ENCODE data around the gene RABGEF1. TPM values are rescaled to one million over a fixed set of nuclear protein-coding genes. Genes with fewer than 3 reads are reported as not detected.
"Not testable (repeated sequence)": the region's sequence is repeated elsewhere in the genome, so short reads cannot be mapped to it uniquely, and the experiment has no call there.

RABGEF1 gene
- total RNA-seq, 2 donors from 2014 or later = 19.1 to 25.1 TPM

DNA sequence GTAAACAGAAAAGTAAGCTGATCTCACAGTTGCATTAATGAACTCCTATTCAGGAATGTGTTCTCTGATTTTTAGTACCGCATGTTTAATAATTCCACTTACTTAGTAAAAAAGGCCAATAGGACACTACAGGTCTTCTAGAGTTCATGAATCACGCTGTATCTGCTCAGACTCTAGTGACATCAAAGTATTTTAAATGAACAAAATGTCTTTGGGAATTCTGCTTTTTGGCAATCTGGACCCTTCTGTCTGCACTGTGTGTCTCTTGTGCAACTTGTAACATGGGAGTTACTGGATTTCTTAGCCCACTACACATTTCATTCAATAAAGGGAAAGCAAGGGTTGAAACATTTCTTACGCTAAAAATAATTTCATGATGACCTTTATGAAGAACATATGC is 50.2 kb downstream of the RABGEF1 start:
- no peak for DNase-seq
- TF ChIP-seq, protein P1, sequence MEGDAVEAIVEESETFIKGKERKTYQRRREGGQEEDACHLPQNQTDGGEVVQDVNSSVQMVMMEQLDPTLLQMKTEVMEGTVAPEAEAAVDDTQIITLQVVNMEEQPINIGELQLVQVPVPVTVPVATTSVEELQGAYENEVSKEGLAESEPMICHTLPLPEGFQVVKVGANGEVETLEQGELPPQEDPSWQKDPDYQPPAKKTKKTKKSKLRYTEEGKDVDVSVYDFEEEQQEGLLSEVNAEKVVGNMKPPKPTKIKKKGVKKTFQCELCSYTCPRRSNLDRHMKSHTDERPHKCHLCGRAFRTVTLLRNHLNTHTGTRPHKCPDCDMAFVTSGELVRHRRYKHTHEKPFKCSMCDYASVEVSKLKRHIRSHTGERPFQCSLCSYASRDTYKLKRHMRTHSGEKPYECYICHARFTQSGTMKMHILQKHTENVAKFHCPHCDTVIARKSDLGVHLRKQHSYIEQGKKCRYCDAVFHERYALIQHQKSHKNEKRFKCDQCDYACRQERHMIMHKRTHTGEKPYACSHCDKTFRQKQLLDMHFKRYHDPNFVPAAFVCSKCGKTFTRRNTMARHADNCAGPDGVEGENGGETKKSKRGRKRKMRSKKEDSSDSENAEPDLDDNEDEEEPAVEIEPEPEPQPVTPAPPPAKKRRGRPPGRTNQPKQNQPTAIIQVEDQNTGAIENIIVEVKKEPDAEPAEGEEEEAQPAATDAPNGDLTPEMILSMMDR (IDR thresholded peaks at IDR 0.05) = no peak
- intact Hi-C loops (cut with DNase I) = no loop called here
- H3K9ac ChIP-seq (ENCODE audit: low read depth in 2 of 2, low read length in 2 of 2) = no peak overlapping the region
- no peaks in the 10 kb centered on the region for H3K27me3 ChIP-seq
- H3K9me3 ChIP-seq = no peaks in the 10 kb centered on the region
- H3K4me3 ChIP-seq = no peak overlapping the region
- H3K4me1 ChIP-seq = no peaks in the 10 kb centered on the region
- H3K27ac ChIP-seq = no peak overlapping the region
- H3K36me3 ChIP-seq = no peaks in the 10 kb centered on the region

DNA sequence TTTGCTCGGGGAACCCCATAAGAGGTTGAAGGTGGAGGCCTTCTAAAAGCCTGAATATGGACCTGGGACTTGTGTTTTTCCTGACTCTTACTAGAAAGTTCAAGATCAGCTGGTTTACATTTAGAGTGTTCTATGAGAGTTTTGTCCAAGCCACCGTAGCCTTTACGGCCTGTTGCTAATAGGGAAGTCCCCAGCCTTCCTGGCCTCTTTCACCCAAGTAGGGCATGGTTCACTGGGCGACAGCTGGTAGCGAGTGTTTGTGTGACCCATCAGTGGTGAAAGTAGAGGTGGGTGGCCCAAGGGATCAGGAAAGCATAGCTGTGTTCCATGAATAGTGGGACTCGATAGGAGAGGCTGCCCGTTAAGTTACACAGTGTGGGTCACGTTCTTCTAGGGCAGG is 60.1 kb downstream of the RABGEF1 start:
- TF ChIP-seq, protein P1 (IDR thresholded peaks at IDR 0.05) = no peak
- no peaks in the 10 kb centered on the region for H3K27me3 ChIP-seq
- DNase-seq = no peak
- intact Hi-C loops (cut with DNase I) = no loop called here
- H3K4me1 ChIP-seq = no peaks in the 10 kb centered on the region
- no peak overlapping the region for H3K9ac ChIP-seq (ENCODE audit: low read depth in 2 of 2, low read length in 2 of 2)
- H3K4me3 ChIP-seq = no peak overlapping the region
- H3K36me3 ChIP-seq = peaks cover 6% of the 10 kb centered on the region
- no peaks in the 10 kb centered on the region for H3K9me3 ChIP-seq
- no peak overlapping the region for H3K27ac ChIP-seq

DNA sequence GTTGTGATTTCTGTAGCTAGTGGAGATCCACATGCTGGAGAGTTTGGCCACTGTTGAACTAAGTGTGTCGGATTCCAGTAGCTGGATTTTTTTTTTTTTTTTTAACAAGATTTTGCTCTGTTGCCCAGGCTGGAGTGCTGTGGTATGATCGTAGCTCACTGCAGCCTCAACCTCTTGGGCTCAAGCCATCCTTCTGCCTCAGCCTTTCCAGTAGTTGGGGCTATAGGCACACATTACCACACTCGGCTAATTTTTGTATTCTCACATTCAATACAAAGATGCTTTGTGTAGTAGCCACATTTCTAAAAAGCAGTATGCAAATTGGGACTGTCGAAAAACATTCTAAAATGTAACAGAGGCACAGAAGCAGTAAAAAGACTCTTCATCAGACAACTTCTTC is 63.5 kb downstream of the RABGEF1 start:
- Histone ChIP-seq H3K36me3 (peaks cover 10% of the 10 kb centered on the region), H3K9me3 (no peaks in the 10 kb centered on the region), H3K4me3 (no peak overlapping the region), H3K4me1 (no peaks in the 10 kb centered on the region), H3K27ac (no peak overlapping the region), H3K9ac (ENCODE audit: low read depth in 2 of 2, low read length in 2 of 2) (no peak overlapping the region), H3K27me3 (no peaks in the 10 kb centered on the region)
- TF ChIP-seq, protein P1 (IDR thresholded peaks at IDR 0.05) = no peak
- DNase-seq = no peak
- intact Hi-C loops (cut with DNase I) = no loop called here

DNA sequence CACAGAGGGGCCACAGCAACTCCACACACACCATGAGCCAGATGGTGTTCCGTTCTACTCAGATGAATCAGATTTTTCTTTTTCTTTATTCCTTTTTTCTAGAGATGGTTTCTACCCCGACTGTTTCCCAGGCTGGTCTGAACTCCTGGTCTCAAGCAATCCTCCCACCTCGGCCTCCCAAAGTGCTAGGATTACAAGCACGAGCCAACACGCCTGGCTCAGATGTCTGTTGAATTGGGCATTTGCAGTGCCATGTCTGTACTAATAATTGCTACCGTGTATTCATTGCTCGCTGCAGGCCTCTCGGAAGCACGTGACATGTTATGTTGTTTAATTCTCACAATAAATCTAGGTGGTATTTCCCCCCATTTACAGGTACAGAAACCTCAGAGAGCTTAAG is 67.2 kb downstream of the RABGEF1 start:
- no peak overlapping the region for H3K4me3 ChIP-seq
- intact Hi-C loops (cut with DNase I) = no loop called here
- no peaks in the 10 kb centered on the region for H3K9me3 ChIP-seq
- TF ChIP-seq, protein P1 (IDR thresholded peaks at IDR 0.05) = no peak
- H3K9ac ChIP-seq (ENCODE audit: low read depth in 2 of 2, low read length in 2 of 2) = no peak overlapping the region
- H3K4me1 ChIP-seq = no peaks in the 10 kb centered on the region
- no peak overlapping the region for H3K27ac ChIP-seq
- no peaks in the 10 kb centered on the region for H3K27me3 ChIP-seq
- H3K36me3 ChIP-seq = peaks cover 14% of the 10 kb centered on the region
- DNase-seq = no peak

DNA sequence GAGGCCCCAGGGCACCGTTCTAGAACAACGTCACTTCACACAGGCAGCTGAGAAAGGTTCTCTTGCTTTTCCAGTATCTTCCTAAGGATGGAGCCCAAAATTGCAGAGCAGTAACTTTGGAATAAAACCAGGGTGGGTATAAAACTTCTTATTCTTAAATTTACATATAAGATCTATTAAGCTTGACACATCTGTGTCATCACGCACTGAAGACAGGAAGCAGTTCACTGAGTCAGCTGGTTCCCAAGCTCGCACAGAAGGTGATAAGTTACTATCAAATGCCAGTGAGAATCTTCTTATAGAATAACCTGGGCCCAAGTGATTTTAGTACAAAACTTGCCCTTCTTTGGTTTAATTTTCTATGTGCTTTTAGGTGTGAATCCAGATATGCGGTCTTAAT is 70.2 kb downstream of the RABGEF1 start:
- Histone ChIP-seq H3K4me1 (no peaks in the 10 kb centered on the region), H3K9me3 (no peaks in the 10 kb centered on the region), H3K36me3 (peaks cover 14% of the 10 kb centered on the region), H3K9ac (ENCODE audit: low read depth in 2 of 2, low read length in 2 of 2) (no peak overlapping the region), H3K27ac (no peak overlapping the region), H3K4me3 (no peak overlapping the region), H3K27me3 (no peaks in the 10 kb centered on the region)
- no peak for DNase-seq
- TF ChIP-seq, protein P1 (IDR thresholded peaks at IDR 0.05) = no peak
- intact Hi-C loops (cut with DNase I) = no loop called here

DNA sequence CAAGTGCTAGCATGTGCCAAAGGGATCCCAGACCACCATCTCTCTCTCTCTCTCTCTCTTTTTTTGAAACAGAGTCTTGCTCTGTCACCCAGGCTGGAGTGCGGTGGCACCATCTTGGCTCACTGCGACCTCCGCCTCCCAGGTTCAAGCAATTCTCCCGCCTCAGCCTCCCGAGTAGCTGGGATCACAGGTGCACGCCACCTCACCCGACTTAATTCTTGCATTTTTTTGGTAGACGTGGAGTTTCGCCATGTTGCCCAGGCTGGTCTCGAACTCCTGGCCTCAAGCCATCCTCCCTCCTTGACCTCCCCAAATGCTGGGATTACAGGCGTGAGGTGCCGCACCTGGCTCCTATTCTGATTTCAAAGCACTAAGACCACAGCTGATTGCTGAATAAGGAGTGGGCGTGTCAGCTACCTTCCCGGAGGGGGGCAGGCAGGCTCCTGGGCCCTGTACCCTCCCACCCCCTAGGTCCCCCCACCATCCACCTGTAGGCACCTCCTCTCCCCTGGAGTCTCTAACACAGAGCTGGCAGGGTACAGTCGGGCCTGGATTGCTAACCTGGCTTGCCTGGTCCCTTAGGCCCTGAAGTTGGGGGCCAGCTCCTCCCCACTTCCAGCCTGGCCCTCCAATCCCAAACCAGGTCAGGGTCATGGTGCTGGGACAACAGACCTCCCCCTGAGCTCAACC is 74.8 kb downstream of the RABGEF1 start:
- intact Hi-C loops (cut with DNase I); H3K4me3 ChIP-seq; H3K9ac ChIP-seq (ENCODE audit: low read depth in 2 of 2, low read length in 2 of 2); H3K27me3 ChIP-seq; H3K27ac ChIP-seq; H3K9me3 ChIP-seq; H3K36me3 ChIP-seq; DNase-seq; H3K4me1 ChIP-seq: not testable (repeated sequence)

Measured in colonic mucosa (tissue), 4 donors.